Left lung (tissue), 10 donors: Measurements from ENCODE around the gene E2F1. TPM values are rescaled to one million over a fixed set of nuclear protein-coding genes. Genes with fewer than 3 reads are reported as not detected.
A peak's percentile ranks its signal among the peaks of the same experiment; 100 is the strongest.
"Not testable (repeated sequence)": the region's sequence is repeated elsewhere in the genome, so short reads cannot be mapped to it uniquely, and the experiment has no call there.

ENCODE experiments used
- ATAC-seq: fragments of 200-7000 bp; cut with Tn5 transposase; one replicate; pipeline ENCODE4 v1.9.1; 2020; ENCODE audit warnings: moderate library complexity
- DNase-seq, 4 donors: peaks; one replicate each; pipeline ENCODE4 v3.0.0-alpha.2; 2013 to 2020
- H3K27ac ChIP-seq, 2 donors: fragments of 200-600 bp; sonication (generic) in 1 of 2; one replicate each; pipeline versions ENCODE4 v1.5.0 to v1.8.0; 2020 to 2021
- H3K27me3 ChIP-seq, 2 donors: fragments of 200-600 bp; sonication (generic) in 1 of 2; one replicate each; pipeline versions ENCODE4 v1.5.0 to v1.8.0; 2020 to 2021
- H3K36me3 ChIP-seq, 2 donors: fragments of 200-600 bp; sonication (generic) in 1 of 2; one replicate each; pipeline versions ENCODE4 v1.5.0 to v1.8.0; 2020 to 2021
- H3K4me1 ChIP-seq, 2 donors: fragments of 200-600 bp; one replicate each; pipeline ENCODE4 v1.8.0; 2021
- H3K4me3 ChIP-seq, 2 donors: fragments of 200-600 bp; sonication (generic) in 1 of 2; one replicate each; pipeline versions ENCODE4 v1.5.0 to v1.8.0; 2020 to 2021; ENCODE audit warnings: mild to moderate bottlenecking in 1 of 2
- H3K9me3 ChIP-seq, 2 donors: fragments of 200-600 bp; sonication (generic) in 1 of 2; one replicate each; pipeline versions ENCODE4 v1.5.0 to v1.8.0; 2020 to 2021
- intact Hi-C, 2 donors: fragments of 100-400 bp; cut with DNase I; formaldehyde crosslinking; loops; one replicate each; pipeline versions ENCODE4 v1.11.2 to v1.14.2; 2022
- polyA plus RNA-seq, 6 donors: library from polyadenylated mRNA; unstranded; fragments of 120-200 nt; gene quantifications; one replicate each; pipeline ENCODE4 v1.2.1, GENCODE V29; 2013; ENCODE audit not compliant: insufficient read length in 6 of 6
- total RNA-seq, 2 donors: library from RNA; stranded (reverse); fragmentation: NEBNext Ultra II Directional; extraction: Animal tissue kit (Norgen Biotek cat#: 25700); gene quantifications; one replicate each; pipeline ENCODE4 v1.2.1, GENCODE V29; 2021
- TF ChIP-seq, protein P1 (sequence below), 2 donors: fragments of 200-600 bp; sonication (generic) in 1 of 2; IDR thresholded peaks; one replicate each; pipeline versions ENCODE4 v1.5.0 to v1.8.0; 2021; ENCODE audit warnings: antibody characterized with exemption in 2 of 2
- donor health status: DM: no; HTN: yes; CAD: no.
- donor health status: DM: no; HTN: no; CAD: no.

Gene E2F1
- total and polyA plus RNA-seq, 8 donors, result 12.2 to 23.6 (median 16.4) TPM

DNA sequence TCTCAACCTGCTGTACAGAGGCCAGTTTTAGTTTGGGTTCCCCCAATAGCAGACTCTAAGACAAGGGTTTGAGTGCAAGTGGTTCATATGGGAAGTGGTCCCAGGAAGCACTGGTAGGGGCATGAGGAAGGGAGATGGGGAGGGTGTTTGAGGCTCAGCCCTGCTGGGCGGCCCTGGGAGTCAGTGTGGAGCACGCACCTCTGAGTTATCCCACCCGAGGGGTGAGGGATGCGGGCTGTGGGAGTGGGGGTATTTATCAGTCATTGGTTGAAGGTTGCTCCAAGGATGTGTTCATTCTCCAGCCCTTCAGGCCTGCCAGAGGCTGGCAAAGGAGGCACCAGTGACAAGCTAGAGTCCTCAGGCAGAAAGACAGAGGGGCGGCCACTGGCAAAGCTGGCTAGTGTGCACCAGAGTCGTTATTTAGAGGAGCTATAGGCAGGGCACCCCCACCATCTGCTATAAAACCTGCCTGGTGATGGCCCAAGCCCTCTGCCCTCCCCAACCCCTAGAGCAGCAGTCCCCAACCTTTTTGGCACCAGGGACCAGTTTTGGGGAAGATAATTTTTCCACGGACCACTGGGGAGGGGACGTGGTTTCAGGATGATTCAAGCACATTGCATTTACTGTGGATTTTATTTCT, 17.4 kb upstream of the E2F1 start:
- H3K27ac ChIP-seq, result no peak overlapping the region
- peaks cover 0 to 3% of the 10 kb centered on the region in 2 donors for H3K9me3 ChIP-seq
- TF ChIP-seq, protein P1, sequence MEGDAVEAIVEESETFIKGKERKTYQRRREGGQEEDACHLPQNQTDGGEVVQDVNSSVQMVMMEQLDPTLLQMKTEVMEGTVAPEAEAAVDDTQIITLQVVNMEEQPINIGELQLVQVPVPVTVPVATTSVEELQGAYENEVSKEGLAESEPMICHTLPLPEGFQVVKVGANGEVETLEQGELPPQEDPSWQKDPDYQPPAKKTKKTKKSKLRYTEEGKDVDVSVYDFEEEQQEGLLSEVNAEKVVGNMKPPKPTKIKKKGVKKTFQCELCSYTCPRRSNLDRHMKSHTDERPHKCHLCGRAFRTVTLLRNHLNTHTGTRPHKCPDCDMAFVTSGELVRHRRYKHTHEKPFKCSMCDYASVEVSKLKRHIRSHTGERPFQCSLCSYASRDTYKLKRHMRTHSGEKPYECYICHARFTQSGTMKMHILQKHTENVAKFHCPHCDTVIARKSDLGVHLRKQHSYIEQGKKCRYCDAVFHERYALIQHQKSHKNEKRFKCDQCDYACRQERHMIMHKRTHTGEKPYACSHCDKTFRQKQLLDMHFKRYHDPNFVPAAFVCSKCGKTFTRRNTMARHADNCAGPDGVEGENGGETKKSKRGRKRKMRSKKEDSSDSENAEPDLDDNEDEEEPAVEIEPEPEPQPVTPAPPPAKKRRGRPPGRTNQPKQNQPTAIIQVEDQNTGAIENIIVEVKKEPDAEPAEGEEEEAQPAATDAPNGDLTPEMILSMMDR (IDR thresholded peaks at IDR 0.05), result no peak
- no peaks in the 10 kb centered on the region for H3K27me3 ChIP-seq
- no peaks in the 10 kb centered on the region for H3K4me1 ChIP-seq
- H3K4me3 ChIP-seq, result no peak overlapping the region
- intact Hi-C loops, result no loop called here
- DNase-seq, result peak in 1 of 4 donors; percentile 23
- ATAC-seq, result no peak
- H3K36me3 ChIP-seq, result peaks cover 0 to 27% of the 10 kb centered on the region in 2 donors

- Histone ChIP-seq H3K4me1 (no peaks in the 10 kb centered on the region), H3K36me3 (peaks cover 0 to 25% of the 10 kb centered on the region in 2 donors), H3K27ac (no peak overlapping the region), H3K4me3 (no peak overlapping the region), H3K27me3 (no peaks in the 10 kb centered on the region), H3K9me3 (peaks cover 0 to 3% of the 10 kb centered on the region in 2 donors)
- ATAC-seq (peak; percentile 69), DNase-seq (peak in 1 of 4 donors; percentile 59)
- intact Hi-C loops, result no loop called here
- TF ChIP-seq, protein P1 (IDR thresholded peaks at IDR 0.05), result no peak
Measured at GRCh38 chr20:33702861-33703260, 16.7 kb upstream of the E2F1 start.

GRCh38 chr20:33701629-33702450, 15.7 kb upstream of the E2F1 start:
- Histone ChIP-seq H3K27me3 (no peaks in the 10 kb centered on the region), H3K9me3 (peaks cover 0 to 3% of the 10 kb centered on the region in 2 donors), H3K4me3 (no peak overlapping the region), H3K4me1 (no peaks in the 10 kb centered on the region), H3K36me3 (peaks cover 0 to 14% of the 10 kb centered on the region in 2 donors), H3K27ac (no peak overlapping the region)
- intact Hi-C loops, result no loop called here
- ATAC-seq (no peak), DNase-seq (peak in 1 of 4 donors; percentile 24)
- TF ChIP-seq, protein P1 (IDR thresholded peaks at IDR 0.05), result no peak

- H3K9me3 ChIP-seq, H3K4me1 ChIP-seq, H3K4me3 ChIP-seq, ATAC-seq, H3K27me3 ChIP-seq, intact Hi-C loops, H3K27ac ChIP-seq, H3K36me3 ChIP-seq: not testable (repeated sequence)
- DNase-seq, result peak in 1 of 4 donors; percentile 51
Measured at GRCh38 chr20:33700696-33701441, 14.7 kb upstream of the E2F1 start.

GRCh38 chr20:33698966-33699365, 12.8 kb upstream of the E2F1 start:
- H3K4me3 ChIP-seq, H3K36me3 ChIP-seq, ATAC-seq, H3K27me3 ChIP-seq, intact Hi-C loops, H3K9me3 ChIP-seq, H3K4me1 ChIP-seq, H3K27ac ChIP-seq: not testable (repeated sequence)
- peak in 1 of 4 donors; percentile 60 for DNase-seq

DNA sequence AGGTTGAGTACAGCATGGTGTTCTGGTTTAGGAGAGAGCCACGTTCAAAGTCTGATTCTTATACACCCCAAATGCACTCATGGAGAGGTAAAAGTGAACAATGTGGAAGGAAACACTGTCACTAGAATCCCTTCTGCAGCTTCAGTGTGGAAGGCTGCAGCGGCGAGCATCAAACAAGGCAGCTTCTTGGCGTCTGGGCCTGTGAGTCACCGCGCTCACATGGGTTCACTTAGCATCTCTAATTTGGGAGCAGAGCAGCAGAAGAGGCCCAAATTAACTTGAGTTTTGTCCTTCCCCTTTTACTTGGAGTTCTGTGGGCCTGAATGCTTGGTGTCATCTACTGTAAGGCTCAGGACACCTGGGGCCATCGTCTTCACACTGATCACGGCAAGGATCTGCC, 10.9 kb upstream of the E2F1 start:
- Histone ChIP-seq H3K4me3 (no peak overlapping the region), H3K27me3 (no peaks in the 10 kb centered on the region), H3K36me3 (no peaks in the 10 kb centered on the region), H3K9me3 (peaks cover 0 to 3% of the 10 kb centered on the region in 2 donors), H3K27ac (no peak overlapping the region), H3K4me1 (peaks cover 0 to 2% of the 10 kb centered on the region in 2 donors)
- intact Hi-C loops, result no loop called here
- DNase-seq, result peak in 1 of 4 donors; percentile 24
- no peak for ATAC-seq
- TF ChIP-seq, protein P1 (IDR thresholded peaks at IDR 0.05), result no peak
